Caco-2 (cell line): ENCODE data around the gene NRXN3. TPM values are rescaled to one million over a fixed set of nuclear protein-coding genes. Genes with fewer than 3 reads are reported as not detected.

Experiments
- BruUV-seq: library from RNA; stranded (reverse); fragments of 400-500 nt; replicated peaks from 2 replicates; lab custom pipeline; 2021; lab: Mats Ljungman, UMichigan
- CTCF ChIA-PET: fragments of 300-600 bp; sonication (Branson Sonifier 250); formaldehyde crosslinking; loops from one replicate; lab custom pipeline; 2022; ENCODE audit warnings: antibody characterized with exemption; lab: Charles Lee
- POLR2A ChIA-PET: fragments of 300-600 bp; sonication (Branson Sonifier 250); formaldehyde crosslinking; loops from one replicate; lab custom pipeline; 2022; ENCODE audit warnings: antibody characterized with exemption; lab: Charles Lee
- DNase-seq, 2 experiments: peaks; one replicate each; pipeline versions ENCODE4 v3.0.0 to v3.0.0-alpha.2; 2020 to 2022
- H3K27me3 ChIP-seq: replicated peaks from 2 replicates; pipeline ENCODE4 v1.6.0; 2011; ENCODE audit warnings: low read length; ENCODE audit not compliant: control insufficient read depth, insufficient read depth
- H3K36me3 ChIP-seq: 2 replicates; pipeline ENCODE4 v1.5.1; 2011; ENCODE audit warnings: low read length; ENCODE audit not compliant: control insufficient read depth, insufficient read depth
- H3K4me1 ChIP-seq: fragments of 250-450 bp; sonication (Bioruptor Pico); 2 replicates; pipeline ENCODE4 v1.5.1; 2020; ENCODE audit warnings: mild to moderate bottlenecking
- H3K4me3 ChIP-seq: 2 replicates; pipeline ENCODE4 v1.5.1; 2011; ENCODE audit warnings: low read depth, mild to moderate bottlenecking, control low read depth, low read length
- H3K9me3 ChIP-seq: fragments of 250-450 bp; sonication (Bioruptor Pico); 2 replicates; pipeline ENCODE4 v1.5.1; 2020; ENCODE audit warnings: mild to moderate bottlenecking, moderate library complexity
- H3K27ac Mint-ChIP-seq: one replicate; pipeline ENCODE4 v1.8.0; 2022; ENCODE audit warnings: mixed read lengths; ENCODE audit not compliant: unreplicated experiment
- H3K27me3 Mint-ChIP-seq: one replicate; pipeline ENCODE4 v1.8.0; 2022; ENCODE audit warnings: mixed read lengths; ENCODE audit not compliant: insufficient read depth, unreplicated experiment
- H3K36me3 Mint-ChIP-seq: one replicate; pipeline ENCODE4 v1.8.0; 2022; ENCODE audit warnings: mild to moderate bottlenecking, mixed read lengths; ENCODE audit not compliant: insufficient read depth, unreplicated experiment
- H3K4me1 Mint-ChIP-seq: one replicate; pipeline ENCODE4 v1.8.0; 2022; ENCODE audit warnings: low read depth, mixed read lengths; ENCODE audit not compliant: unreplicated experiment
- H3K4me3 Mint-ChIP-seq: one replicate; pipeline ENCODE4 v1.8.0; 2022; ENCODE audit warnings: mild to moderate bottlenecking, moderate library complexity, mixed read lengths; ENCODE audit not compliant: unreplicated experiment
- H3K9me3 Mint-ChIP-seq: one replicate; pipeline ENCODE4 v1.8.0; 2022; ENCODE audit warnings: mixed read lengths; ENCODE audit not compliant: unreplicated experiment
- CTCF ChIP-seq, 2 experiments: fragments of 200-600 bp in 1 of 2; IDR thresholded peaks; 1 replicate in 1 of 2; 2 replicates in 1 of 2; pipeline versions ENCODE4 v1.5.1 to v1.8.0; 2011 to 2022; ENCODE audit warnings: antibody characterized with exemption in 1 of 2, control low read depth in 1 of 2, inconsistent platforms in 1 of 2, low read depth in 1 of 2, low read length in 1 of 2, mild to moderate bottlenecking in 1 of 2, moderate library complexity in 1 of 2; ENCODE audit not compliant: insufficient read depth in 1 of 2, severe bottlenecking in 1 of 2, unreplicated experiment in 1 of 2
- intact Hi-C: fragments of 100-400 bp; cut with micrococcal nuclease; formaldehyde crosslinking; loops from one replicate; pipeline ENCODE4 v1.10.0; 2022; ENCODE audit not compliant: unreplicated experiment
- total RNA-seq: library from RNA; stranded (reverse); gene quantifications from 2 replicates; pipeline ENCODE4 v1.2.3, GENCODE V29; 2022

The NRXN3 gene
- total RNA-seq, 1 experiment from 2014 or later, result 12.4 TPM

- H3K27me3 ChIP-seq, result no peaks in the 10 kb centered on the region
- POLR2A ChIA-PET, result no interaction called here
- no peak overlapping the region for H3K4me3 Mint-ChIP-seq
- H3K9me3 ChIP-seq, result no peaks in the 10 kb centered on the region
- no peaks in the 10 kb centered on the region for H3K36me3 Mint-ChIP-seq
- H3K4me1 ChIP-seq, result no peaks in the 10 kb centered on the region
- TF ChIP-seq CTCF (IDR thresholded peaks at IDR 0.05; ENCODE audit: insufficient read depth in 1 of 2, low read depth in 1 of 2, low read length in 1 of 2, severe bottlenecking in 1 of 2, unreplicated experiment in 1 of 2), result no peak
- CTCF ChIA-PET, result interaction anchor here (0.6 kb wide), 1 partner anchor 496 kb away, joined by 4 read pairs; no protein-coding TSS in a partner anchor
- no peak overlapping the region for H3K27ac Mint-ChIP-seq
- H3K9me3 Mint-ChIP-seq, result no peaks in the 10 kb centered on the region
- intact Hi-C loops, result no loop called here
- no peak overlapping the region for H3K4me3 ChIP-seq
- no peaks in the 10 kb centered on the region for H3K4me1 Mint-ChIP-seq
- H3K27me3 Mint-ChIP-seq, result peaks cover 12% of the 10 kb centered on the region
- DNase-seq, result no peak
- no TSS peak for BruUV-seq
- H3K36me3 ChIP-seq, result no peaks in the 10 kb centered on the region
These were observed 816.8 kb downstream of the NRXN3 start for GRCh38 chr14:78986989-78987388.

DNA sequence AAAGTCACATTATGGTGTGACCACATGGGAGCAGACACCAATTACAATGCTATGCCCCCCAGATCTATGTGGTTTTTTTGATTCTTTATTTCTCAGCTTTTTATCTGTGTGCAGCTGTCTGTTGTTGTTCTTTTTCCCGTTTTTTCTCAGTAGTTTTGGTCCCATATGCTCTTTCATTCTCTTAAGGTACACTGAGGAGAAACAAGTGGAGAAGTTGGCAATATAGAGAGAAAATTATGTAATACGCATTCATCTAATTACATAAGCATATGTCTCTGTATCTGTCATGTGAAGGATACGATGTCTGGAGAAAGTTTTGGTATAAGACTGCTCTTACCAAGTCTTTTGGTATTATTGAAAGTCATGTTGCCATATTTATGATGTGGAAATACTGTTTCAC, 819.0 kb downstream of the NRXN3 start:
- no peak for DNase-seq
- no peak for TF ChIP-seq CTCF (IDR thresholded peaks at IDR 0.05; ENCODE audit: insufficient read depth in 1 of 2, low read depth in 1 of 2, low read length in 1 of 2, severe bottlenecking in 1 of 2, unreplicated experiment in 1 of 2)
- no TSS peak for BruUV-seq
- Histone ChIP-seq H3K9me3 (no peaks in the 10 kb centered on the region), H3K36me3 (no peaks in the 10 kb centered on the region), H3K4me1 (no peaks in the 10 kb centered on the region), H3K27me3 (no peaks in the 10 kb centered on the region), H3K4me3 (no peak overlapping the region)
- no peak overlapping the region for H3K27ac Mint-ChIP-seq
- peaks cover 9% of the 10 kb centered on the region for H3K27me3 Mint-ChIP-seq
- ChIA-PET CTCF (no interaction called here), POLR2A (no interaction called here)
- intact Hi-C loops, result no loop called here
- H3K4me1 Mint-ChIP-seq, result no peaks in the 10 kb centered on the region
- H3K4me3 Mint-ChIP-seq, result no peak overlapping the region
- no peaks in the 10 kb centered on the region for H3K9me3 Mint-ChIP-seq
- no peaks in the 10 kb centered on the region for H3K36me3 Mint-ChIP-seq

GRCh38 chr14:78992867-78993266, 822.7 kb downstream of the NRXN3 start:
- no peaks in the 10 kb centered on the region for H3K4me1 ChIP-seq
- Mint-ChIP-seq H3K4me3 (no peak overlapping the region), H3K4me1 (no peaks in the 10 kb centered on the region), H3K27me3 (peaks cover 7% of the 10 kb centered on the region), H3K9me3 (no peaks in the 10 kb centered on the region), H3K27ac (no peak overlapping the region), H3K36me3 (no peaks in the 10 kb centered on the region)
- TF ChIP-seq CTCF (IDR thresholded peaks at IDR 0.05; ENCODE audit: insufficient read depth in 1 of 2, low read depth in 1 of 2, low read length in 1 of 2, severe bottlenecking in 1 of 2, unreplicated experiment in 1 of 2), result no peak
- CTCF ChIA-PET, result no interaction called here
- H3K36me3 ChIP-seq, result no peaks in the 10 kb centered on the region
- no TSS peak for BruUV-seq
- DNase-seq, result no peak
- no peak overlapping the region for H3K4me3 ChIP-seq
- H3K27me3 ChIP-seq, result no peaks in the 10 kb centered on the region; the same call in 1 of the 2 replicates
- POLR2A ChIA-PET, result no interaction called here
- intact Hi-C loops, result no loop called here
- no peaks in the 10 kb centered on the region for H3K9me3 ChIP-seq
